SK-N-SH treated with all-trans-retinoic acid at 6 μM for 48 hours (cell line): ENCODE data around the gene TNFRSF13B.
"Not testable (repeated sequence)": the region's sequence is repeated elsewhere in the genome, so short reads cannot be mapped to it uniquely, and the experiment has no call there.

ENCODE experiments used
- ATAC-seq: fragments of 200-7000 bp; cut with Tn5 transposase; 3 replicates; pipeline ENCODE4 v1.9.1; 2020; ENCODE audit warnings: mild to moderate bottlenecking, moderate library complexity
- ARNTL ChIP-seq: fragments of 450-650 bp; formaldehyde crosslinking; IDR thresholded peaks from 2 replicates; pipeline ENCODE4 v1.5.0; 2020; ENCODE audit warnings: low read depth, mild to moderate bottlenecking, moderate library complexity, borderline replicate concordance
- CSDC2 ChIP-seq: fragments of 250-450 bp; sonication (Bioruptor Pico); IDR thresholded peaks from 2 replicates; pipeline ENCODE4 v1.5.0; 2020; ENCODE audit warnings: mild to moderate bottlenecking, moderate library complexity
- ESRRG ChIP-seq: fragments of 250-450 bp; sonication (Bioruptor Pico); IDR thresholded peaks from 2 replicates; pipeline ENCODE4 v1.6.1; 2021; ENCODE audit warnings: mild to moderate bottlenecking
- GLIS3 ChIP-seq: fragments of 250-450 bp; sonication (Bioruptor Pico); IDR thresholded peaks from 2 replicates; pipeline ENCODE4 v1.5.0; 2020; ENCODE audit warnings: mild to moderate bottlenecking, moderate library complexity
- ISL1 ChIP-seq: fragments of 250-450 bp; sonication (Bioruptor Pico); IDR thresholded peaks from 2 replicates; pipeline ENCODE4 v2.1.2; 2022; ENCODE audit warnings: mild to moderate bottlenecking, moderate library complexity
- OSR1 ChIP-seq: fragments of 250-450 bp; sonication (Bioruptor Pico); IDR thresholded peaks from 2 replicates; pipeline ENCODE4 v1.8.0; 2022; ENCODE audit warnings: moderate library complexity, mild to moderate bottlenecking, inconsistent platforms
- RARB ChIP-seq: fragments of 250-450 bp; sonication (Bioruptor Pico); IDR thresholded peaks from 2 replicates; pipeline ENCODE4 v1.8.0; 2021; ENCODE audit warnings: mild to moderate bottlenecking, moderate library complexity
- SNAI2 ChIP-seq: fragments of 250-450 bp; sonication (Bioruptor Pico); IDR thresholded peaks from 2 replicates; pipeline ENCODE4 v1.5.0; 2020; ENCODE audit warnings: mild to moderate bottlenecking, moderate library complexity
- TCF4 ChIP-seq: fragments of 250-450 bp; sonication (Bioruptor Pico); IDR thresholded peaks from 2 replicates; pipeline ENCODE4 v1.8.0; 2021; ENCODE audit warnings: mild to moderate bottlenecking, moderate library complexity, borderline replicate concordance
- ZC3H10 ChIP-seq: fragments of 250-450 bp; sonication (Bioruptor Pico); IDR thresholded peaks from 2 replicates; pipeline ENCODE4 v1.5.1; 2021; ENCODE audit warnings: mild to moderate bottlenecking, moderate library complexity
- ZFP3 ChIP-seq: fragments of 250-450 bp; sonication (Bioruptor Pico); IDR thresholded peaks from 2 replicates; pipeline ENCODE4 v1.5.0; 2020; ENCODE audit warnings: mild to moderate bottlenecking, moderate library complexity
- ZFP30 ChIP-seq: fragments of 450-650 bp; formaldehyde crosslinking; IDR thresholded peaks from 2 replicates; pipeline ENCODE4 v1.5.0; 2022; ENCODE audit warnings: mild to moderate bottlenecking, moderate library complexity
- ZNF565 ChIP-seq: fragments of 450-650 bp; formaldehyde crosslinking; conservative IDR thresholded peaks from 2 replicates; pipeline ENCODE4 v1.5.0; 2020; ENCODE audit warnings: low read depth, mild to moderate bottlenecking, moderate library complexity
- ZNF70 ChIP-seq: fragments of 450-650 bp; formaldehyde crosslinking; IDR thresholded peaks from 2 replicates; pipeline ENCODE4 v1.5.0; 2020; ENCODE audit warnings: mild to moderate bottlenecking, moderate library complexity
- ZNF8 ChIP-seq: fragments of 450-650 bp; formaldehyde crosslinking; IDR thresholded peaks from 2 replicates; pipeline ENCODE4 v1.5.0; 2020; ENCODE audit warnings: mild to moderate bottlenecking, moderate library complexity
- TF ChIP-seq, protein P1 (sequence below): fragments of 250-450 bp; sonication (Bioruptor Pico); IDR thresholded peaks from 2 replicates; pipeline ENCODE4 v1.5.1; 2021; ENCODE audit warnings: mild to moderate bottlenecking, moderate library complexity
- TF ChIP-seq, protein P2 (sequence below): fragments of 250-450 bp; sonication (Bioruptor Pico); IDR thresholded peaks from 2 replicates; pipeline ENCODE4 v1.8.0; 2020; ENCODE audit warnings: mild to moderate bottlenecking, moderate library complexity, borderline replicate concordance
- TF ChIP-seq, protein P3 (sequence below): fragments of 250-450 bp; sonication (Bioruptor Pico); IDR thresholded peaks from 2 replicates; pipeline ENCODE4 v1.5.0; 2020; ENCODE audit warnings: mild to moderate bottlenecking, moderate library complexity
- TF ChIP-seq, protein P4 (sequence below): fragments of 250-450 bp; sonication (Bioruptor Pico); IDR thresholded peaks from 2 replicates; pipeline ENCODE4 v1.5.1; 2020; ENCODE audit warnings: low read depth, mild to moderate bottlenecking, moderate library complexity

Gene TNFRSF13B

DNA sequence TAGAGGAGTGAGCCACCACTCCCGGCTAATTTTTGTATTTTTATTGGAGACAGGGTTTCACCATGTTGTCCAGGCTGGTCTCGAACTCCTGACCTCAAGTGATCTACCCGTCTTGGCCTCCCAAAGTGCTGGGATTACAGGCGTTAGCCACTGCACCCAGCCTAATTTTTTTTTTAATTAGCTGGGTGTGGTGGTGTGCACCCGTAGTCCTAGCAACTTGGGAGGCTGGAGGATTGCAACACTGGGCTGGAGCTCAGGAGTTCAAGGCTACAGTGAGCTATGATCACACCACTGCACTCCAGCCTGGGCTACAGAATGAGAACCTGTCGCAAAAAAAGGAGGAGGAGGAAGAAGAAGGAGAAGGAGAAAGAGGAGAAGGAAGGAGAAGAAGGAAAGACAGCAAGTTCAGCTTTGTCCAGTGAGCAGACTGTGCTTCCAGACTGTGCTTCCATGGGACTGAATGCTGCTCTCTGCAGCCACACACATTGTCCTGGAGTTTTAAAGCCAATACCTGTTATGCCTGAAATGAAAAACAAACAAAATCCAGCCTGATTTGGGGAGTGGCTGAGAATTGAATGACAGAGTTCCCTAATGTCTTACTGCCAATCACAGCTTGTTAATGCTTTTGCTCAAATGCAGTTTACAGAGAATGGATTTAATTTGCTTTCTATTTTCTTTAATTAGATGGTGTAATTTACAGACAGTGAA is 2.8 kb upstream of the TNFRSF13B start:
- TF ChIP-seq, protein P1, sequence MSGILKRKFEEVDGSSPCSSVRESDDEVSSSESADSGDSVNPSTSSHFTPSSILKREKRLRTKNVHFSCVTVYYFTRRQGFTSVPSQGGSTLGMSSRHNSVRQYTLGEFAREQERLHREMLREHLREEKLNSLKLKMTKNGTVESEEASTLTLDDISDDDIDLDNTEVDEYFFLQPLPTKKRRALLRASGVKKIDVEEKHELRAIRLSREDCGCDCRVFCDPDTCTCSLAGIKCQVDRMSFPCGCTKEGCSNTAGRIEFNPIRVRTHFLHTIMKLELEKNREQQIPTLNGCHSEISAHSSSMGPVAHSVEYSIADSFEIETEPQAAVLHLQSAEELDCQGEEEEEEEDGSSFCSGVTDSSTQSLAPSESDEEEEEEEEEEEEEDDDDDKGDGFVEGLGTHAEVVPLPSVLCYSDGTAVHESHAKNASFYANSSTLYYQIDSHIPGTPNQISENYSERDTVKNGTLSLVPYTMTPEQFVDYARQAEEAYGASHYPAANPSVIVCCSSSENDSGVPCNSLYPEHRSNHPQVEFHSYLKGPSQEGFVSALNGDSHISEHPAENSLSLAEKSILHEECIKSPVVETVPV (CRISPR knock-in tag), result no peak
- TF ChIP-seq ZNF565 (CRISPR knock-in tag) (no peak), ARNTL (CRISPR knock-in tag) (no peak), ZNF70 (no peak), ZC3H10 (CRISPR knock-in tag) (no peak)
- TF ChIP-seq, protein P2, sequence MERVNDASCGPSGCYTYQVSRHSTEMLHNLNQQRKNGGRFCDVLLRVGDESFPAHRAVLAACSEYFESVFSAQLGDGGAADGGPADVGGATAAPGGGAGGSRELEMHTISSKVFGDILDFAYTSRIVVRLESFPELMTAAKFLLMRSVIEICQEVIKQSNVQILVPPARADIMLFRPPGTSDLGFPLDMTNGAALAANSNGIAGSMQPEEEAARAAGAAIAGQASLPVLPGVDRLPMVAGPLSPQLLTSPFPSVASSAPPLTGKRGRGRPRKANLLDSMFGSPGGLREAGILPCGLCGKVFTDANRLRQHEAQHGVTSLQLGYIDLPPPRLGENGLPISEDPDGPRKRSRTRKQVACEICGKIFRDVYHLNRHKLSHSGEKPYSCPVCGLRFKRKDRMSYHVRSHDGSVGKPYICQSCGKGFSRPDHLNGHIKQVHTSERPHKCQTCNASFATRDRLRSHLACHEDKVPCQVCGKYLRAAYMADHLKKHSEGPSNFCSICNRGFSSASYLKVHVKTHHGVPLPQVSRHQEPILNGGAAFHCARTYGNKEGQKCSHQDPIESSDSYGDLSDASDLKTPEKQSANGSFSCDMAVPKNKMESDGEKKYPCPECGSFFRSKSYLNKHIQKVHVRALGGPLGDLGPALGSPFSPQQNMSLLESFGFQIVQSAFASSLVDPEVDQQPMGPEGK (CRISPR knock-in tag), result no peak
- TF ChIP-seq, protein P3, sequence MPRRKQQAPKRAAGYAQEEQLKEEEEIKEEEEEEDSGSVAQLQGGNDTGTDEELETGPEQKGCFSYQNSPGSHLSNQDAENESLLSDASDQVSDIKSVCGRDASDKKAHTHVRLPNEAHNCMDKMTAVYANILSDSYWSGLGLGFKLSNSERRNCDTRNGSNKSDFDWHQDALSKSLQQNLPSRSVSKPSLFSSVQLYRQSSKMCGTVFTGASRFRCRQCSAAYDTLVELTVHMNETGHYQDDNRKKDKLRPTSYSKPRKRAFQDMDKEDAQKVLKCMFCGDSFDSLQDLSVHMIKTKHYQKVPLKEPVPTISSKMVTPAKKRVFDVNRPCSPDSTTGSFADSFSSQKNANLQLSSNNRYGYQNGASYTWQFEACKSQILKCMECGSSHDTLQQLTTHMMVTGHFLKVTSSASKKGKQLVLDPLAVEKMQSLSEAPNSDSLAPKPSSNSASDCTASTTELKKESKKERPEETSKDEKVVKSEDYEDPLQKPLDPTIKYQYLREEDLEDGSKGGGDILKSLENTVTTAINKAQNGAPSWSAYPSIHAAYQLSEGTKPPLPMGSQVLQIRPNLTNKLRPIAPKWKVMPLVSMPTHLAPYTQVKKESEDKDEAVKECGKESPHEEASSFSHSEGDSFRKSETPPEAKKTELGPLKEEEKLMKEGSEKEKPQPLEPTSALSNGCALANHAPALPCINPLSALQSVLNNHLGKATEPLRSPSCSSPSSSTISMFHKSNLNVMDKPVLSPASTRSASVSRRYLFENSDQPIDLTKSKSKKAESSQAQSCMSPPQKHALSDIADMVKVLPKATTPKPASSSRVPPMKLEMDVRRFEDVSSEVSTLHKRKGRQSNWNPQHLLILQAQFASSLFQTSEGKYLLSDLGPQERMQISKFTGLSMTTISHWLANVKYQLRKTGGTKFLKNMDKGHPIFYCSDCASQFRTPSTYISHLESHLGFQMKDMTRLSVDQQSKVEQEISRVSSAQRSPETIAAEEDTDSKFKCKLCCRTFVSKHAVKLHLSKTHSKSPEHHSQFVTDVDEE (CRISPR knock-in tag), result no peak
- no peak for ATAC-seq

DNA sequence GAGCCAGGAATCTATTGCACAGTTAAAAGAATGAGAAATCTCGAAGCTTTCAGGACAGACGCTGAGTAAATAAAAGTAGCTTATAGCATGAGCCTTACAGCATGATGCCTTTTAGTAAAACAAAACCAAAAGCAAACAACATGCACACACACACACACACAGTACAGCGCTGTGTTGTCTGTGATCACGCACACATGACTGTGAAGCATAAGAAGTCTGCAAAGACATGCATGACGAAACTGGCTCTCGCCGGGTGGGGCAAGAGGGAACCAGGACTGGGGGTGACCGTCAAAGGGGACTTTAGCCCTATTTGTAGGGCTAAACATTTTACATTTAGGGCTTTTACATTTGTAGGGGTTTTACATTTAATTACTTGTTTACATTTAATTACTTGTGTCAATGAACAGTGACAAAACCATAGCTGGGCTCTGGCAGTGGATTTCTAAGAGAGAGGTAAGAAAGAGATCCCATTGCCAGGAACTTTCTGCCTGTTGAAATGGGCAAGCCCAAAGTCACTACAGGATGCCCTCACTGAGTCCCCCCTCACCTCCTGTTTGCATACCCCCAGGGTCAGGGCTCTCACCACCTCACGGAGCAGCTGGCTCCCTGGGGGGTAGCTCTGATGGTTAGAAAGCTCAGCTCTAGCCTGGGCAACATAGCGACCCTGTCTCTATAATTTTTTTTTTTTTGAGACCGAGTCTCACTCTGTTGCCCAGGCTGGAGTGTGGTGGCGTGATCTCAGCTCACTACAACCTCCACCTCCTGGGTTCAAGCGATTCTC is 2.0 kb upstream of the TNFRSF13B start:
- ATAC-seq, result no peak

DNA sequence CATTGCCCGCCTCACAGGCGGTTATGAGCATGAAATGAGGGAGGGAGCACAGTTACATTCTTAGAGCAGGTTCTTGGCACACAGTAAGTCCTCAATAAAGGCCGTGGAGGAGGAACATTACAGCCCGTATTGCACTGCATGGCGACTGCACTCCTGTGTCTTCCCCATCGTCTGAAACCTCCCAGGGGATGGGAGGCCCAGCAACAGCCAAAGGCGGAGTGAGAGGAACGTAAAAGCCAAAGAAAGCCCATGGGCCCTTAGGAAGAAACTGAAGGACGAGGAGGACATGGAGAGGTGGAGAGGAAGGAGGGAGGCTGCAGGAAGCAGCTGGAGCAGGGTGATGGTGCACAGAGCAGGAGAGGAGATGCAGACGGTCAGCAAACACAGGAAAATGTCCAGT is 1.1 kb upstream of the TNFRSF13B start:
- not testable (repeated sequence) for ATAC-seq

More for the DNA sequence above, 2.0 kb upstream of the TNFRSF13B start:
- no peak for TF ChIP-seq RARB (CRISPR knock-in tag)
- TF ChIP-seq, protein P4, sequence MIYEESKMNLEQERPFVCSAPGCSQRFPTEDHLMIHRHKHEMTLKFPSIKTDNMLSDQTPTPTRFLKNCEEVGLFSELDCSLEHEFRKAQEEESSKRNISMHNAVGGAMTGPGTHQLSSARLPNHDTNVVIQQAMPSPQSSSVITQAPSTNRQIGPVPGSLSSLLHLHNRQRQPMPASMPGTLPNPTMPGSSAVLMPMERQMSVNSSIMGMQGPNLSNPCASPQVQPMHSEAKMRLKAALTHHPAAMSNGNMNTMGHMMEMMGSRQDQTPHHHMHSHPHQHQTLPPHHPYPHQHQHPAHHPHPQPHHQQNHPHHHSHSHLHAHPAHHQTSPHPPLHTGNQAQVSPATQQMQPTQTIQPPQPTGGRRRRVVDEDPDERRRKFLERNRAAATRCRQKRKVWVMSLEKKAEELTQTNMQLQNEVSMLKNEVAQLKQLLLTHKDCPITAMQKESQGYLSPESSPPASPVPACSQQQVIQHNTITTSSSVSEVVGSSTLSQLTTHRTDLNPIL, result no peak
- no peak for TF ChIP-seq ZFP3
- TF ChIP-seq GLIS3 (CRISPR knock-in tag), result no peak
- no peak for TF ChIP-seq ZFP30 (CRISPR knock-in tag)
- no peak for TF ChIP-seq ZNF70
- TF ChIP-seq TCF4, result no peak
- TF ChIP-seq, protein P1 (CRISPR knock-in tag), result no peak
- TF ChIP-seq OSR1 (CRISPR knock-in tag), result no peak
- TF ChIP-seq ARNTL (CRISPR knock-in tag), result no peak
- TF ChIP-seq SNAI2 (CRISPR knock-in tag), result no peak
- no peak for TF ChIP-seq ISL1 (CRISPR knock-in tag)
- TF ChIP-seq CSDC2 (CRISPR knock-in tag), result no peak
- no peak for TF ChIP-seq ZNF8 (CRISPR knock-in tag)
- no peak for TF ChIP-seq ESRRG (CRISPR knock-in tag)
